GM12875 (cell line): ENCODE measurements around the gene NOB1.

ENCODE experiments used
- H3K4me3 ChIP-seq: one replicate; pipeline ENCODE4 v1.5.1; 2011; ENCODE audit warnings: low read depth, low read length, control low read depth
- TF ChIP-seq, protein P1 (sequence below): IDR thresholded peaks from 2 replicates; pipeline ENCODE4 v1.5.1; 2011; ENCODE audit warnings: low read depth, mild to moderate bottlenecking, control low read depth, inconsistent platforms, low read length, moderate library complexity, borderline replicate concordance; ENCODE audit not compliant: insufficient read depth

NOB1 gene

GRCh38 chr16:69707920-69708683, 46.6 kb downstream of the NOB1 start:
- no peak overlapping the region for H3K4me3 ChIP-seq
- TF ChIP-seq, protein P1, sequence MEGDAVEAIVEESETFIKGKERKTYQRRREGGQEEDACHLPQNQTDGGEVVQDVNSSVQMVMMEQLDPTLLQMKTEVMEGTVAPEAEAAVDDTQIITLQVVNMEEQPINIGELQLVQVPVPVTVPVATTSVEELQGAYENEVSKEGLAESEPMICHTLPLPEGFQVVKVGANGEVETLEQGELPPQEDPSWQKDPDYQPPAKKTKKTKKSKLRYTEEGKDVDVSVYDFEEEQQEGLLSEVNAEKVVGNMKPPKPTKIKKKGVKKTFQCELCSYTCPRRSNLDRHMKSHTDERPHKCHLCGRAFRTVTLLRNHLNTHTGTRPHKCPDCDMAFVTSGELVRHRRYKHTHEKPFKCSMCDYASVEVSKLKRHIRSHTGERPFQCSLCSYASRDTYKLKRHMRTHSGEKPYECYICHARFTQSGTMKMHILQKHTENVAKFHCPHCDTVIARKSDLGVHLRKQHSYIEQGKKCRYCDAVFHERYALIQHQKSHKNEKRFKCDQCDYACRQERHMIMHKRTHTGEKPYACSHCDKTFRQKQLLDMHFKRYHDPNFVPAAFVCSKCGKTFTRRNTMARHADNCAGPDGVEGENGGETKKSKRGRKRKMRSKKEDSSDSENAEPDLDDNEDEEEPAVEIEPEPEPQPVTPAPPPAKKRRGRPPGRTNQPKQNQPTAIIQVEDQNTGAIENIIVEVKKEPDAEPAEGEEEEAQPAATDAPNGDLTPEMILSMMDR, result no peak

GRCh38 chr16:69706975-69707340, 47.8 kb downstream of the NOB1 start:
- no peak overlapping the region for H3K4me3 ChIP-seq
- TF ChIP-seq, protein P1, result no peak

DNA sequence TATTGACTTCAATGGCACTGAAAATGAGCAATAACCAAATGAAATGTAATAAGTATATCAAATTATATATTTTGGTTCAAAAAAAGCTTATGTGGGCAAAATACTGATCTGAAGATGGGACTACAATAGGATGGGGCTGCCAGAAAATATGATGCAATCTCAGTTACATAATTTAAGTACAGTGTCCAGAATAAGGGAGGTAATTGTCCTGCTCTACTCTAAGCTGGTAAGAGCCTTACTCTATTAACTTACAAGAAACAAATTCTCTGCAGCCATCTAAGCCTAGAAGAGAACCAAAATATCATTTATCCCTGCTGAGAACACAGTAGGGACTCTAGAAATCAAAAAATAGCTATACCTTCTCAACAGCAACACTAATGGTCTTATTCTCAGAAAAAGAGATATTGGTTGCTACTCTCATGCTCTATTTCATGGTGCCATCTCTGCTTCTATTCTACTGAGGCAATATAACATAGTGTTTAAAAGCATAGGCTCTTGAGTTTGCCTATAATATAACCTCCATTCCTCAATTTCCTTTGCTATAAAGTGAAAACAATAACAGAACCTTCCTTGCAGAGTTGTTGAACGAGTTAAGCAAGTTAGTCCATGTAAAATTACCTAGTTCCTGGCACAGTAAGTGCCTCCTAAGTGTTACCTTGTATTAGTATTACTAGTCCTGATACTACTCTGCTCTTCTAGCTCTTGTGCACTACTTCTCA, 48.3 kb downstream of the NOB1 start:
- TF ChIP-seq, protein P1, result no peak
- H3K4me3 ChIP-seq, result no peak overlapping the region

GRCh38 chr16:69703638-69704037, 51.1 kb downstream of the NOB1 start:
- TF ChIP-seq, protein P1, result no peak
- no peak overlapping the region for H3K4me3 ChIP-seq

DNA sequence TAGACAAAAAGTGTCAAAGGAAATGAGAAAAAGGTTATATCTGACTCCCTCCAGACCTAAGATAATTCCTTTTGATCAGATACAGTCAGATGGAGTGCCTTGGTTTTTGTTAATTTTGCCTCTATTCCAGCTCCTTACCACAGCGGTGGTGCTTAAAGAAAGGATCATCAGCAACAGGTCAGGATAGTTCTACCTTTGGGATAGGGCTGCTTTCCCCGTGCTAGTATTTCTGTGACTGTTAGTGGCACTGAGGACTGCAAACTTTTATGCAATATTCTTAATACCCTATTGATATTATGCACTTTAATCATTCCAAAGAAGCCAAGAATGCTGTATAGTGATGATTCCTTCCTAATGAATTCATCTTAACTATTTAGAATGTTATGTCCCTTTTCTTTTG, 52.9 kb downstream of the NOB1 start:
- H3K4me3 ChIP-seq, result no peak overlapping the region
- TF ChIP-seq, protein P1, result no peak

DNA sequence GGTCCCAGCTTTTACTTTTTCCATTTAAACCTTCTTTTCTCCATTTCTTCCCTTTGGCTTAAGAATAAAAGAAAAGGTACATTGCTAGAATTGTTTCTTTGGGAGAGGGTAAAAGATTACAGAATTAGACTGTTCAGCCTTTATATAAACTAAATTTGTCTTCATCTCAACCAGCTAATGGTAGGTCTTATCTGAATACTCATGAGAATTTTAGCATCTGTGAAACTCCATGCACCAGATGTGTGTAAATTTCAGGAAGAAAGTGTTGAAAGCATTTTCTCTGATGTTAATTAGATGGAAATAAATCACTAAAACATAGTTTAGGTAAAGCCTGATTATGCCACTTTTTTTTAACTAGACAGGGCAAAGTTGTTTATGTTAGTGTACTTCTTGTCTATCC, 53.3 kb downstream of the NOB1 start:
- H3K4me3 ChIP-seq, result no peak overlapping the region
- TF ChIP-seq, protein P1, result no peak

DNA sequence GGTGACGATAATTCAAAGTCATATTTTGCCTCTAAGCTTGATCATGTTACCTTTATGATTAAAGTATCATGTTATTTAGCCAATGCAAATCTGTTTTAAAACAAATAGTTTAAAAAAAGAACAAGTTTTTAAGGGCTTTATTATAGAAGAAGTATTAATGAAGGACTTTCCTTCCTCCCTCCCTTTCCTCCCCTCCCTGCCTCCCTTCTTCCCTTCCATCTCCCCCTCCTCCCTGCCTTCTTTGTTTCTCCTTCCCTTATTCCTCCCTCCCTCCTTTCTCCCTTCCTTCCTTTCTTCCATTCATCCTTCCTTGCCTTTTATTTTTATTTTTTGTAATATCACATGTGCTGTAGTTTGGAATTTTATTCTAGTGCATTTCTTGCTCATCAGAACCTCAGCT, 54.8 kb downstream of the NOB1 start:
- TF ChIP-seq, protein P1, result no peak
- H3K4me3 ChIP-seq, result no peak overlapping the region
